K562 (cell line): ENCODE results near the gene ZDHHC1.

Experiments used
- ATF6 ChIP-seq: sonication (generic); formaldehyde crosslinking; IDR thresholded peaks from 2 replicates; pipeline ENCODE4 v1.4.0; 2020; ENCODE audit warnings: mild to moderate bottlenecking, missing genetic modification reagents
- CTCF ChIP-seq, 3 experiments: IDR thresholded peaks in 2 of 3; conservative IDR thresholded peaks in 1 of 3; 2 replicates each; pipeline ENCODE4 v1.5.1; 2011 to 2012; ENCODE audit warnings: low read length in 3 of 3, mild to moderate bottlenecking in 3 of 3, control low read depth in 2 of 3, improper control_type of control experiment in 1 of 3, inconsistent platforms in 1 of 3, low read depth in 1 of 3, mixed read lengths in 1 of 3, moderate library complexity in 1 of 3; ENCODE audit not compliant: insufficient read depth in 2 of 3
- EP300 ChIP-seq: IDR thresholded peaks from 2 replicates; pipeline ENCODE4 v1.6.1; 2012; ENCODE audit warnings: low read length, improper control_type of control experiment

- no peak for TF ChIP-seq ATF6 (CRISPR knock-in tag)
- no peak for TF ChIP-seq CTCF (IDR thresholded peaks at IDR 0.05 in 2 of 3, conservative IDR thresholded peaks at IDR 0.05 in 1 of 3; ENCODE audit: insufficient read depth in 2 of 3, low read depth in 1 of 3, low read length in 3 of 3)
- TF ChIP-seq EP300 = no peak
Measured at GRCh38 chr16:67403976-67404555, 12.2 kb downstream of the ZDHHC1 start.
